ELR (cell line): ENCODE results near the gene SPATA18.
"Not testable (repeated sequence)": the region's sequence is repeated elsewhere in the genome, so short reads cannot be mapped to it uniquely, and the experiment has no call there.

Experiments used
- DNase-seq: peaks from one replicate; pipeline ENCODE4 v3.0.0-alpha.2; 2015; ENCODE audit warnings: low read depth

Gene SPATA18

GRCh38 chr4:52052475-52052780 is 1.3 kb downstream of the SPATA18 start:
- DNase-seq: no peak

- no peak for DNase-seq
These were observed 3.1 kb downstream of the SPATA18 start for GRCh38 chr4:52054254-52054653.

DNA sequence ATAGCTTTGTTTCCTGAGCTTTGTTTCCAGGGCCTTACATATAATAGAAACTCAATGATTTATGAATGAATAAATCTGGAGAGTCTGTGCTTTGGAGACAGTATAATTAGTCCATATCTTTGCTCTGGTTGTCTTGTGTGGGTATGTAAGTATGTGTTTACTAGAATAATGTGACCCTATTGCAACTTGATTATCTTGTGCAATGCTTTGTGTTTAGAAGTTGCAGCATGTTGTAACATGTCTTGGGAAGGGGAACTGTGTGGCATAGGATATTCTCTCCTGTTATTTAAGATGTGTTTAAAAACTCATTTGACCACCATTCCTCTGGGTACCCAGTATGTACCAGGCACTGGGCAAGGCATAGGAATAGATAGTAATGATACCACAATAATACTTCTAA is 6.1 kb downstream of the SPATA18 start:
- no peak for DNase-seq

GRCh38 chr4:52058275-52058674 is 7.2 kb downstream of the SPATA18 start:
- DNase-seq: no peak

DNA sequence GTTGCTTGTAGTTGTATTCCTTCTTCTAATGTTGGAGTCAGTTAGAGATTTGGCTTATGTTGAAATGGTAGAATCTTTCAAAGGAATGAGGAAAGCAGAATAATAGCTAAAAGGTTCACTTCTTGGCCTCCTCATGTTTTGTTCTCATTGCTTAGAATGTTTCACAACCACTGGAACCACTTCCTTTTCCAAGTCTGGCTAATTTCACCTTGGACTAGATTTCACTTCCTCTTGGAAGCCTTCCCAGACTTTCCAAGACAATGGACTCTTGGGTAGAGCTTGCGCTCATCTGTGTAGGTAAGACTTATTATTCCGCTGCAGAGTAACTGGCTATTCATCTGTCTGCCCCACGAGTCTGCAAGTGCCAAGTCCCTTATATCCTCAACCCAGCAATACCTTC is 8.3 kb downstream of the SPATA18 start:
- no peak for DNase-seq

- DNase-seq: no peak
These were observed 18.5 kb downstream of the SPATA18 start for GRCh38 chr4:52069571-52069970.

- no peak for DNase-seq
These were observed 20.9 kb downstream of the SPATA18 start for GRCh38 chr4:52071791-52072546.

DNA sequence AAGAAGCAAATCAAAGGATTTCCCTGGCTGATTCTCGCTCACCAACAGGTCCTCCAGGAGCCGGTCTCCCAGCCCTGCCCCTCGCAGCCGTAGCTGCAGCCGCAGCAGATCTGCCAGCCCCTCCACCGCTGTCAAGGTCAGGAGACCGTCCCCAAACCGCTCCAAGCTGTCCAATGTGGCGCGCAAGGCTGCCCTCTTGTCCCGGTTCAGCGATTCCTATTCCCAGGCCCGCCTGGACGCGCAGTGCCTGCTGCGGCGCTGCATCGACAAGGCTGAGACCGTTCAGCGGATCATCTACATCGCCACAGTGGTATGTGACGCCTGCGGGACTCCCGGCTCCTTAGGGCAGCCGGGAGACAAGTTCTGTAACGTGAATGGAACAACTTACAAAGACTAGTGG is 25.6 kb downstream of the SPATA18 start:
- DNase-seq: no peak

DNA sequence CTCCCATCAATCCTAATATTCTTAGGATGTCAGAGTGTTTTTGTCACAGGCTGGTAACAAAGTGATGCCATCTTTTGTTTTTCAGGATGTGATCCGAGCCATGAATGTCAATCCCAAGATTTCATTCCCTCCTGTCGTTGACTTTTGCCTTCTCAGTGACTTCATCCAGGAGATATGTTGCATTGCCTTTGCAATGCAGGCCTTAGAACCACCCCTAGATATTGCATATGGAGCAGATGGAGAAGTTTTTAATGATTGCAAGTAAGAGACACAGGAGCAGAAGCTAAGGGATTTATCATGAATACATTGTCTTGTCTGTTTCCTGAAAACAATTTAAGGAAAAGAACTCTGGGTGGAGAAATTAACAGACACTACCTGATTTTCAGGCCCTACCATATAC is 28.6 kb downstream of the SPATA18 start:
- DNase-seq: no peak

DNA sequence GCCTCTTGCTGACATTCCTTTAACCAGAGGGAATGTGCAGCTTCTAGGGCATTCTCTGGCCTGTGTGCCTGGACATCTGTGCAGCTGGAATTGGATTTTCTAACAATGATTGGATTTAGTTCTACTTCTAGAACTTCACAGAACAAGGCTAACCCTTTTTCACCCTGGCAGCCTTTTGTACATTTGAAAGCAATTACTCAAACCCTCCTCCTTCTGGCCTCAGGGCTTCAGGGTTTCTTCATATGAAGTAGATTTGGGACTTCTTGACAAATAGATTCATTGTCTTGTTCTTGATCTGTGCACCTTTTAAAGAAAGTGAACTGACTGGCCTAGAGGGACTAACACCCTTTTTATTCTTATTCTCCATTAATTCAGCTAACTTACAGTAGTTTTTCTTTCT is 30.1 kb downstream of the SPATA18 start:
- no peak for DNase-seq

DNA sequence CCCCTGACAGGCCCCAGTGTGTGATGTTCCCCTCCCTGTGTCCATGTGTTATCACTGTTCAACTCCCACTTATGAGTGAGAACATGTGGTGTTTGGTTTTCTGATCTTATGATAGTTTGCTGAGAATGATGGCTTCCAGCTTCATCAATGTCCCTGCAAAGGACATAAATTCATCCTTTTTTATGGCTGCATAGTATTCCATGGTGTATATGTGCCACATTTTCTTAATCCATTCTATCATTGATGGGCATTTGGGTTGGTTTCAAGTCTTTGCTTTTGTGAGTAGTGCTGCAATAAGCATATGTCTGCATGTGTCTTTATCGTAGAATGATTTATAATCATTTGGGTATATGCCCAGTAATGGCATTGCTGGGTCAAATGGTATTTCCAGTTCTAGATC is 35.3 kb downstream of the SPATA18 start:
- not testable (repeated sequence) for DNase-seq

GRCh38 chr4:52091801-52092200 is 40.7 kb downstream of the SPATA18 start:
- DNase-seq: peak; percentile 2

DNA sequence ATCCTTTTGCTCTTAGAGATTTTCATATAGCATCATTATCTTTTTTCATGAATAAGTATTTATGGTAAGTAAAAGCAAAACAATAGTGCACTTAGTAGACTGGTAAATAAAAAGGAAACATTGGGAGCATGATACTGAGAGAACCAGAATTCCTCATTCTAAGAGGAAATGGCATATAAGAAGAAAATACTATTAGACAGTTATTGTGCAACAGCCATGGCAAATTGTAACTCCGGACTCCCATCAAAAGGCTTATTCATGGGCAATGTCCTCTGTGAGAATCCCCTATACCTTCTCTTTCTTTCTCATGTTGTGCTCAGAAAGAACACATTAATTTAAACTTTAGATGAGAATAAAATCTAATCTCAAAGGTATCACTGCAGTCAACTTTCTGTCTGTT is 42.4 kb downstream of the SPATA18 start:
- DNase-seq: no peak

- no peak for DNase-seq
These were observed 43.5 kb downstream of the SPATA18 start for GRCh38 chr4:52094376-52095145.

DNA sequence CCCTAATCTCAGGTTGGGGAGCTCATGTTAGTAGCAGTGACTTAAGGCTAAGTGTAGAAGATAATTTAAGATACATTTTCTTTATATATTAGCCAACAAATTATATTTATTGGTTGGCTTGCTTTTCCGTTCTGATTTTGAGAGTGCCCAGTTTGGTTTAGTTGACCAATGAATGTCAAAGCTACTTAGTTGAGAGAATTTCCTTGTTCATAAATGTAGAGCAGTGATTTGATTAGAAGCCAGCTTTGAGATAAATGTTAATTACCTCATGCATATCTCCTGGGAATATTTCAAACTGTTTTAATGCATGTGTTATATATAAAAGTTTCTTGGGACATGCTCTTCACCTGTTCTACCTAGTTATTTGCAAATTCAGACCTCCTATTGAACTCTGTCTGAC is 44.3 kb downstream of the SPATA18 start:
- no peak for DNase-seq

GRCh38 chr4:52096048-52096447 is 44.9 kb downstream of the SPATA18 start:
- DNase-seq: peak; percentile 20

DNA sequence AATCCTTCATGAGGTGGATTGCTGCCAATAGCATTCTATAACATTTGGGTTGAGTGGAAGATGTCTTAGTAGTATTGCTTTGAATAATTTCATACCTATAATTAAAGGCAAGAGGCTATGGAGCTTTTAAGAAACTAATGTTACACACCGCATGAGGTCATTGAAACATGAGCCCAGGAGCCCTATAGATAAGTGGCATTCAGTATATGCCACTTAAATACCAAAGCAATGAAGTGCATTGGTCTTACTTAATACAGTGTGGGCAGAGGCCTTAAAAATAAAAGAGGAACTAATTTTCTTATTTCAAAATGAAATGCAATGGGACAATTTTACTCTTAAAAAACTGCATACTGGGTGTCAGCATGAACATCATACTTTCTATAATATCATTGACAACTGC is 47.5 kb downstream of the SPATA18 start:
- no peak for DNase-seq

DNA sequence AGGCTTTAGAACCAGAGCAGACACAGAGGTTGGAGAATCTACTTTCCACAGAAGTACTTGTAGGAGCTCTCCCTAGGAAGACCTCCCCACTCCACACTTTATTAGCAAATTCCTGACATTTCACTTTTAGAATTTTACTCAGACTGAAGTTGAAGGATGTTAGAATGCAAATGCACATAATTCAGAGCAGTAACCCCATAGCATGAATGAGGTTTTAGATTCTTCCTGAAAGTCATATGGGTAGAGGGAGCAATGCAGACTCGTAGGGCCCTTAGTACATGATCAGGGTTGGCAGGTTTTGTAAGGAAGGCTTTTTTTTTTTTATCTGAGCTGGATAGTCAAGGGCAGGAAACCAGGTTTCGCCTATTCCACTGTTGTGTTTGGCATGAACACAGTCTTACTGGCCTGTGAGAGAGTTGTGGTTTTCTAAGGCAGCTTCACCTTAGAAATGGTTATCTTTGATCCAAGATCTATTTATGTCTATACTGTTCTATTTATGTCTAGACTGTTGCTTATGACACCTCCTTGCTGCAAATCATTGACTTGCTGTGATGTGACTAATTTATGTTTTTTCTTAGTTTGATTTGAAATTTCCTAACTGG is 48.9 kb downstream of the SPATA18 start:
- no peak for DNase-seq

GRCh38 chr4:52102587-52102986 is 51.5 kb downstream of the SPATA18 start:
- peak; percentile 69 for DNase-seq

- peak; percentile 17 for DNase-seq
These were observed 52.2 kb downstream of the SPATA18 start for GRCh38 chr4:52103319-52103718.

GRCh38 chr4:52105276-52105675 is 54.2 kb downstream of the SPATA18 start:
- DNase-seq: no peak

DNA sequence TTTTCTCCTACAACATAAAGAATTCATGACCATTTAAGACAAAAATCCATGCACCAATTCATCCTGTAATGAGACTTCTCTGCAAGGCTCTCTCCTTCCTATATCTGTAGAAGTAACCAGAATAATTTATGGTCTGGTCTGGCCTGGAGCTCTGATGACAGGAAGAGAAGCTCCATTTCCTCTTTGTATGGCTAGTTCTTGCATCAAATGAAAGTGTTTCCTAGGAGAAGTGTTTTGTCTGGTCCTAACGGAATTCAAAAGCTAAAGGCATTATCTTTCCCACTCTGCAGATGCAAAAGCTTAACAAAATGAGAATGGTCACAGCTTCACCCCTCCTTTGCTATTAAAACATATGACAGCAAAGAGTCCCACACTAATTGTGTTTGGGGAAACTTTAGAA is 55.1 kb downstream of the SPATA18 start:
- DNase-seq: no peak

DNA sequence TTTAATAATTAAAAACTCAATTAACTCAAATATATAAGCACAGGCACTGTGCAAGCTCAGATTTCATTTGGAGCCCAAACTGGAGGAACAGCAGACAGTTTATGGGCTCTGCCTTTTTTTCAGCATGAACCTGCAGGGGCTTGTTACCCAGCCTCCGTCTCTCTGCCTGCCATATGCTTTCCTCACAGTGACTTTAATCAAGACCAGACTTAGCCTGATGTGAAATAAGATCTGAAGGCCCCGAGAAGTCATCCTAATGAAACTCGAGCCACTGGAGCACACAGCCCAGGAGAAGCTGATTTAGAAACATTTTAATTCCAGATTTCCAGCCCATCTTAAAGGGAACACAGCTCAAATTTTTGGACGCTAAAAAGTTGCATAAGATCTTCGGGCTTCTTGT is 55.6 kb downstream of the SPATA18 start:
- no peak for DNase-seq
